Suppressor macrophage treated with lipopolysaccharide for 1 hour (primary cell): ENCODE data around the gene INHA.
A peak's percentile ranks its signal among the peaks of the same experiment; 100 is the strongest.

ENCODE experiments used
- DNase-seq, 3 donors: peaks; one replicate each; pipeline ENCODE4 v3.0.0-alpha.2; 2020 to 2022

INHA gene

DNA sequence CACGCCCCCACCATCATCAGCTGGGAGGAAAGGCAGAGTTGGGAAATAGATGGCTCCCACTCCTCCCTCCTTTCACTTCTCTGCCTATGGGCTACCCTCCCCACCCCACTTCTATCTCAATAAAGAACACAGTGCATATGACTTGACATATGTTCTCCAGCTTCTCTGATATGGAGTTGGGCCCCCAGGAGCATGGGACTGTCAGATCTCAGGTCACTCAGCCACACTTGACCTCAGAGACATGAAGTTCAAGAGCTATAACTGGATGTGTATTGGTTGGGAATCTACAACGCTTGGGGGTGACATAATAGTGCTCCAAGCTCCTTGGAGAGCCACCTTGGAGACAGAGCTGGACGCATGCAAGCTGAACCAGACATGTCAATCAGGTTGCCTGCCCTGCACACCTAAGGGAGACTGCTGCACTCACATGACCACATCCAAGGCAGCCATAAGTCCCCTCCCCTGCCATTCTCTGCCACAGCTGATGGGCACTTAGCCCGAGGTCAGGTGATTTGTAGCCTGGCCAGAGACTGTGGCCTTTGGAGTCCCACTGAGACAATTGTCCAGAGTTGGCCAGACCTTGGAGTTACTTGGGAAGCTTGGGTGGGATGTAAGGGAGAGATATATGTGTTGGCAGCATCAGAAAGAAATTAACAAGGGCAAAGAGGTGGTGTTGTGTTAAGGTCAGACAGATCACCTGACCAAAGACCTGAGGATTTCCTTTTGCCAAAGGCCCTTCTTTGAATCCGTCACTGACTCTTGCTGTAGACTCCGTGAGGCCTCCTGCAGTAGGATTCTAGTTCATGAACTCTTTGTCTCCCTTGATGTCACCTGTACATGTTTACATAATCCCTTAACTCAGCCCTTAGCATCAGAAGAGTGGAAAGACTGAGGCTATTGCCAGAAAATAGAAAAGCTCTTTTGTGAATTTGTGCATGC lies 3.7 kb downstream of the INHA start:
- no peak for DNase-seq

DNA sequence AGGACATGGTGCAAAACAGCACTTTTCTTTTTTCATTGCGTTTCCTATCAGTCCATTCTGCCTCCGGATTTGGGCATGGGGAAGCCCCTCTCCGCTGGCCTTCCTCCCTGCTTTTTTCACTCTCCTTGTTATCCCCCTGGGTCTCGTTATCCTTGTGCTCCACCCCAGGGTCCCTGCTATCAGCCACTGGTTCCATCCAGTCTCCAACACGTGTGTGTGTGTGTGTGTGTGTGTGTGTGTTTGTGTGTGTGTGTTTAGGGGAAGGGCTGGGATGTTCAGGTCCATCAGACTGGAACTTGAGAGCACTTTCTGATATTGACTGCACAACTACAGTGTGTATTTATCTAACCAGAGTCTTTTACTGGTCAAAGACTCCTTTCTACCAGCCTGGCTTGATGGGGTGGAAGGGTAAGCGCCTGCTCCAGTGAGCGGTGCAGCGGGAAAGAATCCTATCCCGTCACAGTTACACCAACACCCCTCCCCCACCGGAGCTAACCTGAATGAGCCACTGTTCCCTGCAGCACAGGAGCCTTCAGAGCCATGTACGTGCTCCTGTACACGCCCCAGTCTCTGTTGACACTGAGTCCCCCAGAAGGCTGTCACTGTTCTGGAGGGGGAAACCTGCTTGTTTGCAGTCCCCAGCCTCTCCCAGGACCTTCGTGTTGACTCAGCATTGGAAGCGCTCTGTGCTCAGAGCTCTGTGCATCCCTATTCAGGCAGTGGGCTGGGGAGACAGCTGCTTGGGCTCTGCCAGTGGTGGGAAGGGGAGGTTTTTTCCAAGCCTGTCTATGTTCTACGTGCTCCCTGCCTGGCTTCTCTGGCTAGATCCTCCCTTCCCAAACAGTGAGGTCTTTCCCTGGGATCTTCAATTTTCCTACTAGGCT lies 4.6 kb downstream of the INHA start:
- DNase-seq, result no peak

DNA sequence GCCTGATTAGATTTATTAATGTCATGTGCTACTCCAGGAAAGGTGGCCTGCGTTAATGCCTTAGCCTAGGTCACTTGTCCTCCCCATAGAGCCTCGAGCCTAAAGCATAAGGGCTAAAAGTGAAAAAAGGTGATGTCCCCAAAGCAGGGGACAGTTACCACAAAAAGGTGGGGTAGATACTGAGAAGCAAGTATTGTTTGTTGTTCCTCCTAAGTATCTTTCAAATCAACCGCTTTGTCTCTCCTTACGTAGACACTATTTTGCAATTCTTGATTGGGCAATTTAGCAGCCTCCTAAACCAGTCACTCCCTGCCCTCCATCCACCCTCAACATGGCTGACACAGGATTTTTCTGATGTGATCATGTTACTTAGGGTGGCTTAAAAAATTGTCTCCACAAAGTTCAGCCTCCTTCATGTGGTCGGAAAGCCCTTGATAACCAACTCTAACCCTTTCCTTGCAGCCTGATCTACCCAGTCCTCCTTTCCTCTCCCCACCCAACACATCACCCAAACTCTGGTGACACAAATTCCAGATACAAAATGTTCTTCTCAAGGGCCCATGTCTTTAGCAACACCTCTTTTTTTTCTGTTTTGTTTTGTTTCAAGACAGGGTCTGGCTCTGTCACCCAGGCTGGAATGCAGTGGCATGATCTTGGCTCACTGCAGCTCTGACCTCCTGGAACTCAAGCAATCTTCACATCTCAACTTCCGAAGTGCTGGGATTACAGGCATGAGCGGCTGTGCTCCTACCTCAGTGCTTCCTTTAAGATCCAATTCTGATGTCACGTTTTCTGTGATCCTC lies 6.9 kb downstream of the INHA start:
- peak; percentile 41 to 74 (median 71) for DNase-seq

- no peak for DNase-seq
Measured at GRCh38 chr2:219581346-219581745, 9.2 kb downstream of the INHA start.

DNA sequence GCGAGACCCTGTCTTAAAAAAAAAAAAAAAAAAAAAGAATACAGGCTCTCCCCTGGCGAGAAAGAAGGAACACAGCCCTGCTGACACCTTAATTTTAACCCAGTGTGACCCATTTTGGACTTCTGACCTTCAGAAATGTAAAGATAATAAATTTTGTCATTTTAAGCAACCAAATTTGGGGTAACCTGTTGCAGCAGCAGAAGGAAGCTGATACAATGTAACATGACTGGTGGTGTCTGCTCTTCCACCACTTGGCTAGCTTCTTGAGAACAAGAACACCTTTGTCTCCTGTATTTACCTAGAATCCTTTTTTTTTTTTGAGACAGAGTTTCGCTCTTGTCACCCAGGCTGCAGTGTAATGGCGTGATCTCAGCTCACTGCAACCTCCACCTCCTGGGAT lies 19.0 kb downstream of the INHA start:
- no peak for DNase-seq

GRCh38 chr2:219592736-219593135 lies 20.6 kb downstream of the INHA start:
- DNase-seq, result no peak

- DNase-seq, result no peak
Measured at GRCh38 chr2:219593154-219593553, 21.0 kb downstream of the INHA start.

DNA sequence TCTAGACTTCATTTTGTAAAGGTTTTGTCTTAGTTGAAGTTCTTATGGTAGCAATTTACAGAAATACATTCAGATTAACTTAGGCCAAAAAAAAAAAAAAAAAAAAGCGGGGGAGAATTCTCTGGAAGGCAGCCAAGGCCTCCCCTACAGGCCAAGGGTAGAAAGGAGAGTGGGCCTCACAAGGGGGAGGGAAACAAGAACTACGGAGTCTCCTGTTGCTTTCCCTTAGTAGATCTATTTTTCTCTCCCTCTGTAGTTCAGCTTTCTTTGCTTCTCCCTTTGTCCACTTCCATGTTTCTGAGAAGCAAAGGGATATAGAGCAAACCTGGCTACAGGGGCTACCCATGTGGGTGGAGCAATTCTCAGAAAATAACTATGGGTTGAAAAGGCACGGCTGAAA lies 23.1 kb downstream of the INHA start:
- DNase-seq, result peak in 2 of 3 donors; percentile 17 to 29

GRCh38 chr2:219596954-219597551 lies 24.9 kb downstream of the INHA start:
- peak in 1 of 3 donors; percentile 7 for DNase-seq

- peak; percentile 97 to 98 (median 98) for DNase-seq
Measured at GRCh38 chr2:219597552-219598307, 25.6 kb downstream of the INHA start, which contains the start of gene STK11IP. TSS of gene STK11IP (plus strand) at chr2:219597857. CDS start at chr2:219598120, 263 bp downstream.

GRCh38 chr2:219598308-219599078 lies 26.4 kb downstream of the INHA start:
- DNase-seq, result no peak

DNA sequence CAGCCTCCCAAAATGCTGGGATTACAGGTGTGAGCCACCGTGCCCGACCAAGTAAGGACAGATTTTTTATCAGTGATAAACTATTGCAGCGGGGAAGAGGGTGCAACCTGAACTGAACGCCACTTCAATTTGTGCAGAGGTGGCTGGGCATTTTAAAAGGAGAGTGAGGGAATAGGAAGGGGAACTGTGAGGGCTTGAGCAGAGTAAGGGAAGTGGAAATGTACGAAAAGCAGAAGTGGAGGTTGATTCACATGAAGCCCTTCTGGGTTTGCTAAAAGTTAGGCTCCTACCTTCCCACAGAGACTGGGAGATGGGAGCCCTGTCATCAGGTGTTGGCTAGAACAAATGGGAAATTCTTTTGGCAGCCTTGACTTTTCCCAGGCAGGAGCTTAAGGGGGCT lies 31.7 kb downstream of the INHA start:
- peak; percentile 56 to 67 (median 62) for DNase-seq

- no peak for DNase-seq
Measured at GRCh38 chr2:219605607-219605954, 33.5 kb downstream of the INHA start.

- DNase-seq, result no peak
Measured at GRCh38 chr2:219607931-219608330, 35.8 kb downstream of the INHA start.

GRCh38 chr2:219608399-219608964 lies 36.4 kb downstream of the INHA start:
- DNase-seq, result no peak

- no peak for DNase-seq
Measured at GRCh38 chr2:219609149-219609750, 37.1 kb downstream of the INHA start.

GRCh38 chr2:219611306-219611705 lies 39.2 kb downstream of the INHA start:
- no peak for DNase-seq

- DNase-seq, result no peak
Measured at GRCh38 chr2:219611866-219612576, 39.9 kb downstream of the INHA start.

DNA sequence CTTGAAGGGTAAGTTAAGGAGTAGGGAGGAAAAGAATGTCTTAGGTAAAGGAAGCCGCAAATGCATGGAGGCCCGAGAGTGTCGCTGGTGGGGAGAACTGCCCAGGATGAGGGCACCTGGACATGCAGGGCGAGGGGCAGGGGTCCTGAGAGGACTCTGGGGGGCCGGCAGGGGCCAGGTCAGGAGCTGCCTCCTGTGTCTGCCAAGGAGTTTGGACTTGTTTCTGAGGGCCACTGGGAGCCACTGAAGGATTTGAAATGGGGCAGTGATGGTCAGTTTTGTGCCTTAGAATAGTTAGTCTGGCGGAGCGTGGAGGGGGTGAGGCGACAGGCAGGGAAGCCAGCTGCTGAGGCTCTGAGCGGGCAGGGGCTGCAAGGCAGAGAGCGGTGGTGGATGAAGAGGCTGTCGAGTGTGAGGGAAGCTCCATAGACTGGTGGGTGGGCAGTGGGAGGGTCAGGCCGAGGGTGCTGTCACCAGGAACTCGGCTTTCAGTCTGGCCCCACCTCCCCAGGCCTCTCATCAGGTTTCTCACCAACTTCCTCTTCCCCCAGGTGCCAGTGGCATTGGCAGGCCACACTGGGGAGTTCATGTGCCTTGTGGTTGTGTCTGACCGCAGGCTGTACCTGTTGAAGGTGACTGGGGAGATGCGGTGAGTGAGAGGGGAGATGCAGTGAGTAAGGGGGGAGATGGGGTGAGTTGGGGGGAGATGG lies 40.6 kb downstream of the INHA start:
- no peak for DNase-seq
